ENCODE results near the gene ALOX15.

Gene ALOX15

GRCh38 chr17:4585638-4585994 is 55.9 kb downstream of the ALOX15 start:
- Histone ChIP-seq H3K4me1 (no peaks in the 10 kb centered on the region), H3K9ac (no peak overlapping the region), H3K9me3 (ENCODE audit: control insufficient read depth, low read length) (no peaks in the 10 kb centered on the region), H3K36me3 (ENCODE audit: control insufficient read depth, insufficient read depth, low read length) (no peaks in the 10 kb centered on the region), H3K27ac (no peak overlapping the region), H3K4me2 (ENCODE audit: low read length) (peak overlapping the region; percentile 81), H2AFZ (no peak overlapping the region), H3K4me3 (ENCODE audit: low read depth, low read length) (no peak overlapping the region), H3K79me2 (no peaks in the 10 kb centered on the region), H3K27me3 (ENCODE audit: control insufficient read depth, insufficient read depth, low read length) (no peaks in the 10 kb centered on the region)
- TF ChIP-seq, protein P1, sequence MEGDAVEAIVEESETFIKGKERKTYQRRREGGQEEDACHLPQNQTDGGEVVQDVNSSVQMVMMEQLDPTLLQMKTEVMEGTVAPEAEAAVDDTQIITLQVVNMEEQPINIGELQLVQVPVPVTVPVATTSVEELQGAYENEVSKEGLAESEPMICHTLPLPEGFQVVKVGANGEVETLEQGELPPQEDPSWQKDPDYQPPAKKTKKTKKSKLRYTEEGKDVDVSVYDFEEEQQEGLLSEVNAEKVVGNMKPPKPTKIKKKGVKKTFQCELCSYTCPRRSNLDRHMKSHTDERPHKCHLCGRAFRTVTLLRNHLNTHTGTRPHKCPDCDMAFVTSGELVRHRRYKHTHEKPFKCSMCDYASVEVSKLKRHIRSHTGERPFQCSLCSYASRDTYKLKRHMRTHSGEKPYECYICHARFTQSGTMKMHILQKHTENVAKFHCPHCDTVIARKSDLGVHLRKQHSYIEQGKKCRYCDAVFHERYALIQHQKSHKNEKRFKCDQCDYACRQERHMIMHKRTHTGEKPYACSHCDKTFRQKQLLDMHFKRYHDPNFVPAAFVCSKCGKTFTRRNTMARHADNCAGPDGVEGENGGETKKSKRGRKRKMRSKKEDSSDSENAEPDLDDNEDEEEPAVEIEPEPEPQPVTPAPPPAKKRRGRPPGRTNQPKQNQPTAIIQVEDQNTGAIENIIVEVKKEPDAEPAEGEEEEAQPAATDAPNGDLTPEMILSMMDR (IDR thresholded peaks at IDR 0.05): no peak

- Histone ChIP-seq H3K4me3 (ENCODE audit: low read depth, low read length) (peak overlapping the region; percentile 37), H2AFZ (no peak overlapping the region), H3K27ac (no peak overlapping the region), H3K79me2 (no peaks in the 10 kb centered on the region), H3K4me2 (ENCODE audit: low read length) (peak overlapping the region; percentile 81), H3K36me3 (ENCODE audit: control insufficient read depth, insufficient read depth, low read length) (no peaks in the 10 kb centered on the region), H3K27me3 (ENCODE audit: control insufficient read depth, insufficient read depth, low read length) (no peaks in the 10 kb centered on the region), H3K9ac (no peak overlapping the region), H3K4me1 (no peaks in the 10 kb centered on the region), H3K9me3 (ENCODE audit: control insufficient read depth, low read length) (no peaks in the 10 kb centered on the region)
- TF ChIP-seq, protein P1 (IDR thresholded peaks at IDR 0.05): no peak
Observed at GRCh38 chr17:4584917-4585637, 56.4 kb downstream of the ALOX15 start.

DNA sequence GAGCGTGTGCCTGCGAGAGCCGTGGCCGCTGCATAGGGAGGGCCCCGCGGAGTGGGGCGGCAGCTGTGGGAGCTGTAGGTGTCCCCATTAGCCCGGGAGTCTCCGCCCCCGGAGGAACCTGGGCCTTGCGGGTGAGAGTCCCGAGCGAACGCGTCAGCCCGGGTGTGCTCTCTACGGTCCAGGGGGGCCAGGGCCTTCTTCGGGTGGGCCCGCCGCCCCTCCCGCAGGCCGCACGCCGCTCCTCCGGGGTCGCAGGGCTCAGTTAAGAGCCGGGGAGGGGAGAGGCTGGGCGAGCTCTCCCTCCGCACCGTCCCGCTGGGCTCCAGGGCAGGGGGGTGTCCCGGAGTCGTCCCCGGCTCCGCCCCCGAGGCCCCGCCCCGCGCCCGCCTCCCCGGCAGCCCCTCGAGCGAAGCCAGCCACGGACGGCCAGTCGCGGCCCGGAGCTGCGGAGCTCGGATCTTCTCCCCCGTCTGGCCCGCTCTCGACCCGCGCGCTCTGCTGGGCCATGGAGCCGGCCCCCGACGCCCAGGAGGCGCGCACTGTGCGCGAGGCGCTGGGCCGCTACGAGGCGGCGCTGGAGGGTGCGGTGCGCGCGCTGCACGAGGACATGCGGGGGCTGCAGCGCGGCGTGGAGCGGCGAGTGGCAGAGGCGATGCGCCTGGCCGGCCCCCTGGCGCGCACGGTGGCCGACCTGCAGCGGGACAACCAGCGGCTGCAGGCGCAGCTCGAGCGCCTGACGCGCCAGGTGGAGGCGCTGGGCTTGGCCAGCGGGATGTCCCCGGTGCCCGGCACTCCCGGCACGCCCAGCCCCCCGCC is 57.2 kb downstream of the ALOX15 start, which contains the start of gene SMTNL2:
SMTNL2 (plus strand) TSS at position 429 of the 816 bp plus-strand sequence; CDS start at position 506, 77 bp downstream.
- H3K79me2 ChIP-seq: no peaks in the 10 kb centered on the region
- H3K9ac ChIP-seq: peak within 1 kb of the TSS; percentile 11
- H3K9me3 ChIP-seq (ENCODE audit: control insufficient read depth, low read length): no peaks in the 10 kb centered on the region
- no peaks in the 10 kb centered on the region for H3K27me3 ChIP-seq (ENCODE audit: control insufficient read depth, insufficient read depth, low read length)
- TF ChIP-seq, protein P1 (IDR thresholded peaks at IDR 0.05): no peak
- H2AFZ ChIP-seq: peak within 1 kb of the TSS; percentile 96
- H3K36me3 ChIP-seq (ENCODE audit: control insufficient read depth, insufficient read depth, low read length): no peaks in the 10 kb centered on the region
- no peaks in the 10 kb centered on the region for H3K4me1 ChIP-seq
- H3K4me3 ChIP-seq (ENCODE audit: low read depth, low read length): peak within 1 kb of the TSS; percentile 58
- H3K4me2 ChIP-seq (ENCODE audit: low read length): peak within 1 kb of the TSS; percentile 81
- no peak within 1 kb of the TSS for H3K27ac ChIP-seq

- no peak overlapping the region for H3K27ac ChIP-seq
Observed at GRCh38 chr17:4583782-4584100, 57.7 kb downstream of the ALOX15 start.

More at GRCh38 chr17:4583782-4584100, 57.7 kb downstream of the ALOX15 start:
- Histone ChIP-seq H3K4me3 (ENCODE audit: low read depth, low read length) (peak overlapping the region; percentile 58), H3K9ac (no peak overlapping the region), H2AFZ (peak overlapping the region; percentile 96), H3K27me3 (ENCODE audit: control insufficient read depth, insufficient read depth, low read length) (no peaks in the 10 kb centered on the region), H3K9me3 (ENCODE audit: control insufficient read depth, low read length) (no peaks in the 10 kb centered on the region), H3K79me2 (no peaks in the 10 kb centered on the region), H3K4me1 (no peaks in the 10 kb centered on the region), H3K36me3 (ENCODE audit: control insufficient read depth, insufficient read depth, low read length) (no peaks in the 10 kb centered on the region), H3K4me2 (ENCODE audit: low read length) (peak overlapping the region; percentile 81)
- TF ChIP-seq, protein P1 (IDR thresholded peaks at IDR 0.05): peak; percentile 26

Data from parathyroid adenoma (tissue), 2 donors.